CD4-positive, alpha-beta T cell treated with Interleukin-15 for 4 hours (primary cell): ENCODE measurements around the gene PDZRN4.
A peak's percentile ranks its signal among the peaks of the same experiment; 100 is the strongest.
"Not testable (repeated sequence)": the region's sequence is repeated elsewhere in the genome, so short reads cannot be mapped to it uniquely, and the experiment has no call there.

Experiments
- DNase-seq: peaks from one replicate; pipeline ENCODE4 v3.0.0-alpha.2; 2020; ENCODE audit warnings: low spot score

PDZRN4 gene

DNA sequence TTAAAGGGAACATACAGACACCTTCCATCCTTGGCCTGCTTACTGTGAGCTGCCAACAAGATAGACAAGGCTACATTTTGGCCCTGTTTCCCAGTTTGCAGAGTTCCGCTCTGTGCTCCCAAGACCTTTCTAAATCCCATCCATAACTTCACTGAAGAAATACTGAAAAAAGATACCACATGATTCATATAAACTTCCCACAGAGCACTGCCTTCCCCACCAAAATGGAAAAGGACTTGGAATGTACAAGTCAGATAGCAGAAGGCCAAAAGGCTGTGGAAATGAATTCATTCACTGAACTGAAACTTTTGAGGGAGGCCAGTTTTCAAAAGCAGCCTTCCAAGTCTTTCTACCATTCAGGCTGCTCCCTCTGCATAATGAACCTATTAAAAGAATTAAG lies 29.6 kb downstream of the PDZRN4 start:
- DNase-seq, result no peak

DNA sequence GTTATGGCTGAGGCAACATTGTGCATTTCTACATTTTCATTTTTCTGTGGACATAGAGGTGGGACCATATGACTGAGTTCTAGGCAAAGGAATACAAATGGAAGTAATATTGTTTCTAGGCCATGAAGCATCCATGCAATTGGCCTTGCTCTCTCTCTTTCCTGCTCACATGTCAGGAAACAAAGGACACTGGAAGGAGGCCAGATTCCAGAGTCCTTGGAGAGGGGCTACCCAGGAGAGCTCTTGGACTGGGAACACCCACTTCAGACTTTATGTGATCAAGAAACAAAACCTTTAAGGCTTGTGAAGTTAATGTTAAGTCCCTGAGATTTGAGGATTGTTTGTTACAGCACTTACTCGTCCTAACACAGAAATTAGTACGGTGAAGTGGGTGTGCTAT lies 32.8 kb downstream of the PDZRN4 start:
- no peak for DNase-seq

DNA sequence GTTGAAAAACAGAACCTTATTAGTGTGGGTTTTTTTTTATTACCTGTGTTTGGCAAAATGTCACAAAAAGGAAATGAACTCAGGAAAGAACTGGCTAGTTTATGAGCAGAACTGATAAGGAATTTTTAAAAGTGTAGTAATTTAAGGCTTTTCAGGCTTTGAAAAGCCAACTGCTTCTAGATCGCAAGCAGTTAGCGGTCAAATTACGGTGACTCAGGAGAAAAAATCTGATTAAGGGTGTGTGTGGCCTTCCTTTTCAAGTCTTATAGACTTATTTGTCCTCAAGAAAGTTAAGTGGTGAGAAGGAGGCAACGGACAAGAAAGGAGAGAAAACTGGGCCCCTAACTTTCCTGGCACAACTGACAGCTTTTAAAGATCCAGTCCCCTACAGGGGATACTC lies 33.4 kb downstream of the PDZRN4 start:
- DNase-seq, result no peak

DNA sequence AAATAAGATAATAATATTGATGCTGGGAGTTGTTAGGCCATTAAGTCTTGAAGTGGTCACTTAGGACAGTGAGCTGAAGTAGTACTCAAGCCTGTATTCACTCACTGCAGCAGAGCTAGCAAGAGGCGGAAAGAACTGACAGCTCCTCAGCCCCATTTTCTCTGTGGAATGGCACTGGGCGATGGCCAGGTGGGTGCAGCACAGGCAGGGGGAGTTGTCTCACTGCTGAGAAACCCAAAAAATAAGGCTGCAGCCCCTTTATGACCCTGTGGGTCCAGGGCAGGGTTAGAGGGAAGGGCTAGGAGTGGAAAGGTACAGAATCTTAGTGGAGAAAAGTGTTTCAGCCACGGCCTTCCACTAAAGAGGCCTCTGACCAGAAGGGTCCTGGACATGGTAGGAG lies 35.5 kb downstream of the PDZRN4 start:
- DNase-seq, result no peak

DNA sequence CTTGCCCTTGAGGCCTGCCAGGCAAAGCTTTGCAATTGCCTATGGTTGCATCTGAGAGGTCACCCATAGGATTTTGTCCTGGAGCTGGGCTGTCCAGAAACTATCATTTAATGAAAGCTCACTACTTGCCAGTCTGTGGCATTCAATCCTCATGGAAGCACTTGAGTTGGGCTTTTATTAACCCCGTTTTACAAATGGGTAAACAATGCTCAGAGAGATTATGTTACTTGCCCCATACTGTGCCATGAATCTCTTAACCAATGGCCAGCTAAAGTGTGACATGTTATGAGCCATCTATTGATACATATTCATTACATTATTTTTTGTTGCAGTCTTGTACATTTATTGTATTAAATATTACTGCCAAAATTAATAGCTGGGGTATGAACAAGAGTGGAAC lies 35.9 kb downstream of the PDZRN4 start:
- DNase-seq, result no peak

DNA sequence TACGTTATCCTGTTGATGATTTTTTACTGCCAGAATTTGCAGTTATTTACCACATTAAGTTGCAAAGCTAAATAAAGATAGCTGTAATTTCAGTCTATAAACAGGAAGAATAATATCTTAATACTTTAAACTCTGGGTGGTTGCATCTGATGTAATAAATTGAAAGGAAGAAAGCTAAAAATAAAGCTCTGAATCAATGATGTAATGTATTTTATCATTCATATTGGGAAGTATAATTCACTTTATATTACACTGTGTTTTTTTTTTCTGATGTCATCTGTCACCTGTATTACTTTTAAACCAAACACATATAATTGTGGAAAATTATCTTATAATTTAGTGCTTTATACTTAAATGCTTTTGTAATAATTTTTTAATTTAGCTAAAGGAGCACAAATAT lies 37.1 kb downstream of the PDZRN4 start:
- no peak for DNase-seq

DNA sequence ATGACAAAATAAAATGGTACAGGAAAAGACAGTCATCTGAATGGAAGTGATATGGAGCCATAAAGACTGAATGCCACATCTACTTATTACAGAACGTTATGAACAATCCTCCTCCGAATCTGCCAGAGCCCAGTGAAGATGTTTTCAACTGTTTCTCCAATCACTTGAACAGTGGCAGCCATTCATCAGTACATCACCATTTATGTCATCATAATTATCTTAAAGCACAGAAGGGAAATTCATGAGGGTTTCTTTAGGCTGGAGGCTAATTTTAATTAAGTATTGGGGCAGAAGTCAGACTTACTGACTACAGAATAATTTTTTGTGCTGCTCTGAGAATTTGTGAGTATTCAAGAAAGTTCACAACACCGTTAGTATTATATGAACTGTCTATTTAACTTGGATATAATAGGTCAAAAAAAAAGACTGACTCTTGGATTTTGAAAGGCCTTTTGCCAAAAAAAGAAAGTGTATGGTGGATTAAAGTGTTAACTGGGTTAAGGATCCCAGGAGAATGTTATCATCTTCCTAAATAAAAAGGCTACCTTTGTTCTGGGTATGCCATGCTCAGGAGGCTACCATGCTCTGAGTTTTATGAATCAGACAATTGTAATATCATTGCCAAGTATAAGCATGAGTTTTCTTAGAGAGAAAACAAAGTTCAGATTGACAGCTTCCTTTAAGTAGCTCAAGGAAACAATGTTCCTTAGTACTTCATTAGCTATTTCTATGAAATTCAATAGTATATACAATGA lies 40.1 kb downstream of the PDZRN4 start:
- DNase-seq, result no peak

DNA sequence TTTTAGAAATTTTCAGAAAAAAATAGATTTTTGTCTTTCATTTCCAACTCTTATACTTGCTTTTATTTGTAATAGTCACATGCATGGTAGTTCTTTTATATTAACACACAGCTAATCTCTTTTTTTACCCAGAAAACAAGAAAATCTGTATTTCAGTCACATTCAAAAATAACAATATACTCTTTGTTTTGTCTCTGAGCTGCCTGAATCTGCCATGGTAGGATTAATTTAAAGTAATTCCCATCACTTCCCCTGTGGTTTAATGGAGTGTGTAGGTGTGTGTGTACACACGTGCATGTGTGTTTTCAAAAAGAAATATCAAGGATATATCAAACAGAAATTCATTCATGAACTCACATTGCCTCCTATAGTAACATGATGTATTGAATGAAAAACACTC lies 42.6 kb downstream of the PDZRN4 start:
- DNase-seq, result no peak

DNA sequence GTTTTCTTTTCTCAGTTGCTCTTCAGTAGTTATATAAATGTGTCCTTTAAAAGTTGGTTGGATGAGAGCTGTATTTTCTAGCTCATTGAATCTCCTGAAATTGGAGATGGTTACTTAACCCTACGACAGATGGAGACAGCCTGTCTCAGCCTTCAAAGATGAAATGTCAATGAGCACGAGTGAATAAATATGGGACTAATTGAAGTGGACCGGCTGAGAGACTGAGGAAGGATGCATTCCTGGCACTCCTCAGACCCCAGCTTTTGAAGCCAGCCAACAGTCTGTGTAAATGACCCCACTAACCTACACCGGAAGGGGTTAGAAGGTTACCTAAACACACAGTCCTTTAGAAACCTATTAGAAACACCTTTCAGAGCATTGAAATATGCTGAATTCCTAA lies 46.6 kb downstream of the PDZRN4 start:
- no peak for DNase-seq

DNA sequence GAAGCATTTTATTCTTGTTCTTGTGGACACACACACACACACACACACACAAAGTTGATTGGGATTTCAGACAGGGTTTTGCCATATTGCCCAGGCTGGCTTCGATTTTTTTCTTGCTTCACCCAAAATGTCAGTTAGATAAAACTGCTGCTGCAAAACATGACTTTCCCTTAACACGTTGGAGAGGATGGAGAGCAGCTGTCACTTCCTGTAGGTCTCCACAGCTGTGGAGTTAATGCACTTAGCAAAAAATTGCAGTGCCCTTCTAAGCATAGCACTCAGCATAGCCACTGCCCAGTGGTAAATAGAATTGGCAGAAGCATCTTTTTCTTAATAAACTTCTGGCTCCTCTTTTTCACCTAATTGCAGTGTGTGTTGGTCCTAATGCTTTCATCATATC lies 54.5 kb downstream of the PDZRN4 start:
- no peak for DNase-seq

DNA sequence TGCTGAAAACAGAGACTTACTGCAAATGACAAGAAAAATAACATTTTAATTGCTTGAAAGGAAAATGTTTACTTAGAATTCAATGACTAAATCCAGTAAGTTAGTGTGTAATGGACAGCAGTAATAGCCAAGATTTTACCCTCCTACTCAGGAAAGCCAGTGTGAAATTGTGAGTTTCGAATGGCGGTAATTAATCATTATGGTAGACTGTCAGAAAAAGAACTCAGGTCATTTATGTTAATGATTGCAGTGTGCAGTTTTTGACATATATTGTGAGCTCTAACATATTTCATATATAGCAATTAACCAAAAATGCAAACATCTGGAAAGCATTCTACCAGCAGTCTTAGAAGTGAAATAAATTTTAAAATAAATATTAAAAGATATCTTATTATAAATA lies 60.3 kb downstream of the PDZRN4 start:
- DNase-seq, result no peak

DNA sequence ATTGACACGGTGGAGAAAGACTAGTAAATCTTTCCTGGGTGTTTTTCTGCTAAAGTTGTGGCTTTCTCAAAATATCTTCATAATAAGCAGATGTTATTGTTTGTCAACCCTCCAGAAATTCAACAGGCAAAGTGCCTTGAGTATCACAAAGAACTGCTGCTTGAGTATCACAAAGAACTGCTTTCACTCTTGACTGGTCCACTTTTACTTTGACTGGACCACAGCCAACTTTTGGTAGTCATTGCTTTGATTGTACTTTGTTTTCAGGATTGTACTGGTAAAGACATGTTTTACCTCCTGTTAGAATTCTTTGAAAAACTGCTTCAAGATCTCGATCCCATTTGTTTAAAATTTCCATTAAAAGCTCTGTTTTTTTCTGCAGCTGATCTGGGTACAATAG lies 62.6 kb downstream of the PDZRN4 start:
- no peak for DNase-seq

DNA sequence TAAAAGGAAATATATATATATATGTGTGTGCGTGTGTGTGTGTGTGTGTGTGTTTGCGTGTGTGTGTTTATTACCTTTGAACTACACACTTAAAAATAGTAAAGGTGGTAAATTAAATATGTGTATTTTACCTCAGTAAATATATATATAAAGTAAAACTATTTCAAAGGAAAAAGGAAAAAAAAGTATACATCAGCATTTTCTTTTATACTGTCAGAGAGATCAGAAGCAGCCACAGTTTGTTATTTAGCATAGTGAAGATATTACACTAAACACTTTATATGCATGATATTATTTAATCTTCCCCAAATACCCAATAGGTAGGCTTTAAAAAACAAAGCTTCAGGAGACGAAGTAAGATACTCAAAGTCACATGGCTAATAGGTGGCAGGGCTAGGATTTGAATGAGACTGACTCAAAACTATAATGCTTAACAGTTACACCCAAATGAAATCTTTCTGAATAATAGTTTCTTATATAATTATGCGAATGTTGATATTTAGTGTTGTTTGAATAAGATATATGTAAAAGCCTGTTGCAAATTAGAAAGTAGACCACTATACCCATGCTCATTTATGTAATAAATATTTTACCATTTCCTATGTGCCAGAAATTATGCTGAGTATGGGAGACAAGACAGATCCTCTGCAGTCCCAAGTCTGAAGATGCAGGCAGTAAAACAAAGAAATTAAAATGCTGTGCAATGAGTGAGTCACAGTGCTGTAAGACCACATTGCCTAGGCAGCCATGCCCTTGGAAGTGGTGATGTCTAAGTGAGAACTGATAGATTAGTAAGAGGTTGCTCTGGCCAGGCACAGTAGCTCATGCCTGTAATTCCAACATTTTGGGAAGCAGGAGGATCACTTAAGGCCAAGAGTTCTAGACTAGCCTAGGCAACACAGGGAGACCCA lies 66.1 kb downstream of the PDZRN4 start:
- DNase-seq, result no peak

DNA sequence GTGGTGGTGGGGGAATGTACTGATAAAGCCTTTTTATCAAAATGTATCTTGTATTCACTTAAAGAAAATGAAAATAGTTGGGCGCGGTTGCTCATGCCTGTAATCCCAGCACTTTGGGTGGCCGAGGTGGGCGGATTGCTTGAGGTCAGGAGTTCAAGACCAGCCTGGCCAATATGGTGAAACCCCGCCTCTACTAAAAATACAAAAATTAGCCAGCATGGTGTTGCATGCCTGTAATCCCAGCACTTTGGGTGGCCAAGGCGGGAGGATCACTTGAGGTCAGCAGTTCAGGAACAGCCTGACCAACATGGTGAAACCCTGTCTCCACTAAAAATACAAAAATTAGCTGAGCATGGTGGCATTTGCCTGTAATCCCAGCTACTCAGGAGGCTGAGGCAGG lies 75.1 kb downstream of the PDZRN4 start:
- not testable (repeated sequence) for DNase-seq

DNA sequence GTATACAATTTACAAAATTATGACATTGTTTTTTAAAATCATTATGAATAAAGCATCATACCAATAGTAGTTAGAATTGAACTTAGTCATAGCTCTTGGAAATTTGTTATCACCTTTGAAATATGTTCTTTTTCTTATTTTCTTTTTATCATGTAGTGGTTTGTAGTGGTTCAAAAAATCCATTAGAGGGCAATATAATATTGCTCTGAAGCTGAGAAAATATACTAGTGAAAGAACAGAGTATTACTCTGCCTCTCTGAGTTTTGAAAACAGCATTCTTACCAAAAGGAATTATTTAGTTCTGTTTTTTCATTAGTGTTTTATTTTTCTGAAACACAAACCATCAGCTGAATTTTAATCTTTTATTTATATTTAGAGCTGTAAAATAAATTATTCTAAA lies 76.2 kb downstream of the PDZRN4 start:
- no peak for DNase-seq

DNA sequence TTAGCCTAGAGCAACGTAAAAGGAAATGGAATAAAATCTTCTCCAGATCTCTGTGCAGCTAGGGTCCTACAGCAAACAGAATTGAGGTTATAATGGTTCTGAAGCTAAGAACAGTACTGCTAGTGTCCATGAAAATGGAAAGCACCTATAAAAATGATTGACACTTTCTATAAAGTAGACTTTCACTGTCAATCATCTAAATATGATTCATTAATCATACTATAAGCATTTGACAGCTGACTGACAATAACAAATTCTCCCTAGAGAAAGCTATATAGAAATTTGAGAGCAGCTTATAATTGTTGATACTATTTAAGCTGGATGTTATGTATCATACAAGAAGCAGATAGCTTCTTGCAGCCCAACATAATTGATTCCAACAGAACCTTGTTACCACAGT lies 80.9 kb downstream of the PDZRN4 start:
- DNase-seq, result no peak

DNA sequence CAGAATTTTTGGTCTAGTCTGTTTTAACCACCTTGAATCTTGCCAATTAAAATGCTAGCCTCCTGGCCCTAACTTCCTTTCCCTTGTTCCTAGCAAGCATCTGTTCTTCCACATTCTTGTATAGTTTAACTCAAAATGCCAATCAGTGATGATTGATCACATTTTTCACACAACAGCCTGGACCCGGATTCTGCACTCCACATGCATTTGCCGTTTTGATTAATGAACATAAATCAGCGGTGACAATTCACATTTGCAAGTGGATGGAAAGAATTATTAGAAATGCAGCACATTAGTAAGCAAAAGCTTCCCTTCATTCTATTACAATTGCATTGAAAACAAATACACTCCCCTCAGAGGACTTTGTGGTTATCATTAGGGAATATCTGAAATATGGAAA lies 83.4 kb downstream of the PDZRN4 start:
- DNase-seq, result no peak

DNA sequence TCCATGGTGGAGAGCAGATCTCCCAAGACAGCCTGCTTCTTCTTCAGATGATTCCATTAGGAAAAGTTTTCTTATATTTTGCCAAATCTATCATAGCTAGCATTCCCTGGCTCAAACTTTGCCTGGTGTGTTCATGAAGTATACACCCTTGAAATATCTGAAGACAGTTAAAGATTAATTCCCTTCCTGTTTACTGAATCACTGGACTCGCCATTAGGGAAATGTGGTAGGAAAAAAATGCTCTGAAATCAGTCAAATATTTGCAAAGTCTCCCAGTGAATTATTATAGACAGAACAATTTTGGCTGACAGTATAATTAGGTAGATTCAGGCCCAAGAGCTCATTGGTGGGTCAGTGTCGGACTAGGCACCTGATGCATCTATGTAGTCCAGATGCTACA lies 86.5 kb downstream of the PDZRN4 start:
- DNase-seq, result no peak

DNA sequence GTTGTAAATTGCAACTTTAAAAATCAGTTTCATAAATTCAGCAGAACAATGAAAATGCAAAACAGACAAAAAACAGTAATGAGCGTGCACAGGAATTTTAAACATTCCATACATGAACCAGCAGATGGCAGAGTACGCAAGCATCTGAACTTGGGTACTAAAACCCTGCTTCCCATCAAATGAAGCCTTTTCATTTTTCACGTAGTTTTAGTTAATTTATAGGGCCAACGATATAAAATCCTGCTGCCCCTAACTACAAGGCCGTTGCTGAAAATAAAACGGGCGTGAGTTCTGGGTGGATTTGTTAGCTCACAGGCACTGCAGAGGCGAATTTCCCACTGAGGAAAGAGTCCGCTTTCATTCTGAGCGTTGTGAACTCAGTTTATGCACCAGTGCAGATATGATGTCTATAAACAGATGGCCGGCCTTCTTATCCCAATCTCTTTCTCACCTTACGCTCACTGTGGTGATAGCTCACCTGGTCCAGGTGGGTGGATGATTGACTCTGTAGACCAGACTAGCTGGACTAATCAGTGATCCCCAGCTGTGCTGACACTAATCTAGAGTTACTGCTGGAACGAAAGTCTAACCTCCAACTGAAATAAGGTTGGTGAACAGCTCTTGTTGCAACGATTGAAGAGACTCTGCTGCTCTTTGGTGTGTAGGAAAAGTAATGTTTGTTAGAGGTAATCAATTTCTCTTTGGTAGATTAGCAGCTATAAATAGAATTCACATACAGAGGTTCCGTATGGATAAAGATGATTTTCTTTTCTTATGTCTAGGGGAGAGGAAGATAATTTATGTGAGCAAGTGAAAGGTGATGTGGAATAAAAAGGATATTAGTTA lies 89.2 kb downstream of the PDZRN4 start:
- DNase-seq, result peak; percentile 2

DNA sequence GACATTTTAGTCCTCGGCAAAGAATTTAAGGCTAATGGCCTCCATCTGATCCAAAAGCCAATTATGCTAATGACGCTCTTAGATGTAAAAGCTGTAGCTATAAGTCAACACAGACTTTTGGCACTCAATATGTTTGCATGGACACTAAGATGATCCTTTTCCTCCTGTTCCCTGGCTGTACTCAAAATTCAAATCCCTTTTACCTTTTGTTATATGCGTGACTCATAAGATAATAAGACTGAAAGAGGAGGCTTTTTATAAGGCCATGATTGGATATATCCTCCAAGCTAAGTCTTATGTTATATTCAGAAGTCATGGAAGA lies 89.8 kb downstream of the PDZRN4 start:
- DNase-seq, result no peak

DNA sequence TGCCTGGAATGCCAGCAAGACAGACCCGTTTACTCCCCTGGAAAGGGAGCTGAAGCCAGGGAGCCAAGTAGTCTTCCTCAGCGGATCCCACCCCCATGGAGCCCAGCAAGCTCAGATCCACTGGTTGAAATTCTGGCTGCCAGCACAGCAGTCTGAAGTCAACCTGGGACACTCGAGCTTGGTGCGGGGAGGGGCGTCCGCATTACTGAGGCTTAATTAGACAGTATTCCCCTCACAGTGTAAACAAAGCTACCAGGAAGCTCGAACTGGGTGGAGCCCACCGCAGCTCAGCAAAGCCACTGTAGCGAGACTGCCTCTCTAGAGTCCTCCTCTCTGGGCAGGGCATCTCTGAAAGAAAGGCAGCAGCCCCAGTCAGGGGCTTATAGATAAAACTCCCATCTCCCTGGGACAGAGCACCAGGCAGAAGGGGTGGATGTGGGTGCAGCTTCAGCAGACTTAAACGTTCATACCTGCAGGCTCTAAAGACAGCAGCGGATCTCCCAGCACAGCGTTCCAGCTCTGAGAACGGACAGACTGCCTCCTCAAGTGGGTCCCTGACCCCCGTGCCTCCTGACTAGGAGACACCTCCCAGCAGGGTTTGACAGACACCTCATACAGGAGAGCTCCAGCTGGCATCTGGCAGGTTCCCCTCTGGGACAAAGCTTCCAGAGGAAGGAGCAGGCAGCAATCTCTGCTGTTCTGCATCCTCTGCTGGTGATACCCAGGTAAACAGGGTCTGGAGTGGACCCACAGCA lies 92.4 kb downstream of the PDZRN4 start:
- not testable (repeated sequence) for DNase-seq

DNA sequence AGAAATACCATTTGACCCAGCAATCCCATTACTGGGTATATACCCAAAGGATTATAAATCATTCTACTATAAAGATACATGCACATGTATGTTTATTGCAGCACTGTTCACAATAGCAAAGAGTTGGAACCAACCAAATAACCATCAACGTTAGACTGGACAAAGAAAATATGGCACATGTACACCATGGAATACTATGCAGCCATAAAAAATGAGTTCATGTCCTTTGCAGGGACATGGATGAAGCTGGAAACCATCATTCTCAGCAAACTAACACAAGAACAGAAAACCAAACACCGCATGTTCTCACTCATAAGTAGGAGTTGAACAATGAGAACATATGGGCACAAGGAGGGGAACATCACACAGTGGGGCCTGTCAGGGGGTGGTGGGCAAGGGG lies 97.3 kb downstream of the PDZRN4 start:
- DNase-seq, result not testable (repeated sequence)
